Heart left ventricle (tissue), 16 donors: ENCODE measurements around the gene IL17REL. TPM values are rescaled to one million over a fixed set of nuclear protein-coding genes. Genes with fewer than 3 reads are reported as not detected.

Experiments used
- ATAC-seq, 4 donors: fragments of 200-7000 bp; cut with Tn5 transposase; one replicate each; pipeline ENCODE4 v1.9.1; 2020 to 2022; ENCODE audit warnings: moderate library complexity in 4 of 4, mild to moderate bottlenecking in 3 of 4, moderate number of reproducible peaks in 1 of 4
- DNase-seq, 5 donors: peaks; one replicate each; pipeline ENCODE4 v3.0.0-alpha.2; 2020
- H3K27ac ChIP-seq, 12 donors: fragments of 200-600 bp; sonication (generic) in 4 of 12; one replicate each; pipeline versions ENCODE4 v1.5.0 to v1.8.0; 2016 to 2022; ENCODE audit warnings: mild to moderate bottlenecking in 2 of 12
- H3K27me3 ChIP-seq, 9 donors: fragments of 200-600 bp; sonication (generic) in 2 of 9; one replicate each; pipeline versions ENCODE4 v1.5.1 to v1.8.0; 2016 to 2022; ENCODE audit warnings: mild to moderate bottlenecking in 3 of 9
- H3K36me3 ChIP-seq, 9 donors: fragments of 200-600 bp; sonication (generic) in 2 of 9; one replicate each; pipeline versions ENCODE4 v1.5.0 to v1.8.0; 2018 to 2022; ENCODE audit warnings: mild to moderate bottlenecking in 2 of 9
- H3K4me1 ChIP-seq, 12 donors: fragments of 200-600 bp; sonication (generic) in 4 of 12; one replicate each; pipeline versions ENCODE4 v1.5.0 to v1.8.0; 2016 to 2022; ENCODE audit warnings: mild to moderate bottlenecking in 3 of 12
- H3K4me3 ChIP-seq, 12 donors: fragments of 200-600 bp; sonication (generic) in 4 of 12; one replicate each; pipeline versions ENCODE4 v1.5.0 to v1.8.0; 2017 to 2022; ENCODE audit warnings: mild to moderate bottlenecking in 9 of 12, moderate library complexity in 4 of 12
- H3K9me3 ChIP-seq, 12 donors: fragments of 200-600 bp; sonication (generic) in 4 of 12; one replicate each; pipeline versions ENCODE4 v1.5.0 to v1.8.0; 2016 to 2022; ENCODE audit warnings: mild to moderate bottlenecking in 1 of 12
- CTCF ChIP-seq, 12 donors: fragments of 200-600 bp; sonication (generic) in 4 of 12; IDR thresholded peaks; one replicate each; pipeline versions ENCODE4 v1.5.0 to v1.8.0; 2018 to 2022; ENCODE audit warnings: antibody characterized with exemption in 12 of 12, mild to moderate bottlenecking in 5 of 12
- POLR2A ChIP-seq, 2 donors: fragments of 450-650 bp; IDR thresholded peaks; one replicate each; pipeline ENCODE4 v1.6.1; 2017; ENCODE audit warnings: antibody characterized with exemption in 2 of 2, mild to moderate bottlenecking in 2 of 2, moderate library complexity in 2 of 2
- WGBS, 4 donors: extraction: QIAGEN DNeasy Blood & Tissue Kit in 2 of 4; methylation state at CpG; one replicate each; pipeline versions ENCODE4 v1.1.5 to v1.1.7; 2013 to 2018; 5-methylcytosine and 5-hydroxymethylcytosine counted together
- intact Hi-C, 10 donors: fragments of 100-400 bp; cut with DNase I; formaldehyde crosslinking; loops; one replicate each; pipeline versions ENCODE4 v1.11.1 to v1.14.2; 2022
- polyA plus RNA-seq, 2 donors: library from polyadenylated mRNA; stranded (reverse); fragments of 200-250 nt; gene quantifications; one replicate each; pipeline ENCODE4 v1.2.3, GENCODE V29; 2013
- total RNA-seq, 9 donors: library from RNA; depleted of rRNA in 2 of 9; stranded (reverse); fragments of >200 nt in 2 of 9; fragmentation: NEBNext Ultra II Directional in 3 of 9; extraction: Animal tissue kit (Norgen Biotek cat#: 25700) in 3 of 9; gene quantifications; one replicate each; pipeline versions ENCODE4 v1.1.0 to v1.2.4, GENCODE V29; 2016 to 2023
- donor health status: ischemic (EF 13 %, LVEDD 7.1; RV severe dilation, severe dysfunction).
- donor health status: healthy with polysubstance abuse.
- donor health status: DM: no; HTN: yes; CAD: no.
- donor health status: DM: no; HTN: no; CAD: no.
- donor health status: ischemic (EF 25% LVEDD 6.9; RV normal size, moderate dysfunction).
- donor health status: ischemic (EF 25% LVEDD 5.7; RV mildly dilated, moderate dysfunction).
- donor health status: healthy.
- donor health status: DM: yes; HTN: yes; CAD: no.
- donor health status: ischemic (EF 35%, LVEDD 5.7; RV mildly dilated, moderate dysfunction).
- donor health status: nonischemic (EF 11% LVEDD 7.7; RV severe dilation, severe dysfunction).
- donor health status: DM: yes; HTN: yes; CAD: no.
- donor health status: PGD.
- donor health status: ischemic (EF 29% LVEDD 5.4; RV normal size, mild dysfunction).
- donor health status: nonischemic (EF 23%, LVEDD 6.1; RV moderate dilation, normal function).

Gene IL17REL
- total and polyA plus RNA-seq, 11 donors: not detected

GRCh38 chr22:49960159-49961004 lies 52.2 kb downstream of the IL17REL start, which contains the start of gene PIM3:
PIM3 (plus strand) TSS chr22:49960772; CDS start chr22:49960948, 176 bp downstream.
- Histone ChIP-seq H3K36me3 (peaks cover 5 to 39% (median 18%) of the 10 kb centered on the region in 9 donors), H3K9me3 (no peaks in the 10 kb centered on the region), H3K4me1 (peaks cover 16 to 58% (median 41%) of the 10 kb centered on the region in 12 donors), H3K27ac (peak within 1 kb of the TSS; percentile 83 to 100 (median 96)), H3K27me3 (no peaks in the 10 kb centered on the region), H3K4me3 (peak within 1 kb of the TSS; percentile 72 to 99 (median 90))
- DNase-seq: peak; percentile 96 to 97 (median 96)
- intact Hi-C loops: loop anchor here in 6 of 10 donors (1.0 to 2.0 kb wide), 4 partner anchors 23 to 30 kb away; no protein-coding TSS in a partner anchor
- 0 to 1% (median 0%) methylated on average over 29 to 137 of the region's 137 CpGs for WGBS, 4 donors
- TF ChIP-seq CTCF (IDR thresholded peaks at IDR 0.05): no peak
- TF ChIP-seq POLR2A (IDR thresholded peaks at IDR 0.05): peak; percentile 23 to 89
- ATAC-seq: peak; percentile 84 to 92 (median 88)

GRCh38 chr22:49959782-49960158 lies 52.8 kb downstream of the IL17REL start:
- no peak for TF ChIP-seq POLR2A (IDR thresholded peaks at IDR 0.05)
- TF ChIP-seq CTCF (IDR thresholded peaks at IDR 0.05): no peak
- Histone ChIP-seq H3K9me3 (no peaks in the 10 kb centered on the region), H3K27me3 (no peaks in the 10 kb centered on the region), H3K4me1 (peaks cover 11 to 58% (median 42%) of the 10 kb centered on the region in 12 donors), H3K27ac (peak overlapping the region; percentile 83 to 100 (median 96)), H3K36me3 (peaks cover 5 to 32% (median 18%) of the 10 kb centered on the region in 9 donors), H3K4me3 (peak overlapping the region in 11 of 12 donors; percentile 50 to 99 (median 92))
- peak in 2 of 4 donors; percentile 5 to 6 for ATAC-seq
- intact Hi-C loops: loop anchor here in 5 of 10 donors (1.0 to 2.0 kb wide), 3 partner anchors 22 to 29 kb away; no protein-coding TSS in a partner anchor
- DNase-seq: no peak
- 11 to 48% (median 15%) methylated on average over 5 to 21 of the region's 21 CpGs for WGBS, 4 donors

GRCh38 chr22:49958931-49959781 lies 53.4 kb downstream of the IL17REL start:
- Histone ChIP-seq H3K4me1 (peaks cover 11 to 58% (median 42%) of the 10 kb centered on the region in 12 donors), H3K9me3 (no peaks in the 10 kb centered on the region), H3K27me3 (no peaks in the 10 kb centered on the region), H3K4me3 (peak overlapping the region in 11 of 12 donors; percentile 50 to 99 (median 92)), H3K27ac (peak overlapping the region; percentile 83 to 100 (median 96)), H3K36me3 (peaks cover 5 to 26% (median 18%) of the 10 kb centered on the region in 9 donors)
- TF ChIP-seq POLR2A (IDR thresholded peaks at IDR 0.05): no peak
- no peak for TF ChIP-seq CTCF (IDR thresholded peaks at IDR 0.05)
- WGBS, 4 donors: 68 to 77% (median 72%) methylated on average over 26 to 29 of the region's 29 CpGs
- DNase-seq (peak in 3 of 5 donors; percentile 22 to 44 (median 33)), ATAC-seq (no peak)
- intact Hi-C loops: no loop called here
